GM19372 (cell line): Measurements from ENCODE around the gene GLOD5.
A peak's percentile ranks its signal among the peaks of the same experiment; 100 is the strongest.
"Not testable (repeated sequence)": the region's sequence is repeated elsewhere in the genome, so short reads cannot be mapped to it uniquely, and the experiment has no call there.

Experiments
- ATAC-seq: cut with Tn5 transposase; IDR thresholded peaks from one replicate; pipeline ENCODE4 v1.9.1; 2021; ENCODE audit warnings: mild to moderate bottlenecking, low read depth, moderate library complexity; ENCODE audit not compliant: unreplicated experiment

The GLOD5 gene

DNA sequence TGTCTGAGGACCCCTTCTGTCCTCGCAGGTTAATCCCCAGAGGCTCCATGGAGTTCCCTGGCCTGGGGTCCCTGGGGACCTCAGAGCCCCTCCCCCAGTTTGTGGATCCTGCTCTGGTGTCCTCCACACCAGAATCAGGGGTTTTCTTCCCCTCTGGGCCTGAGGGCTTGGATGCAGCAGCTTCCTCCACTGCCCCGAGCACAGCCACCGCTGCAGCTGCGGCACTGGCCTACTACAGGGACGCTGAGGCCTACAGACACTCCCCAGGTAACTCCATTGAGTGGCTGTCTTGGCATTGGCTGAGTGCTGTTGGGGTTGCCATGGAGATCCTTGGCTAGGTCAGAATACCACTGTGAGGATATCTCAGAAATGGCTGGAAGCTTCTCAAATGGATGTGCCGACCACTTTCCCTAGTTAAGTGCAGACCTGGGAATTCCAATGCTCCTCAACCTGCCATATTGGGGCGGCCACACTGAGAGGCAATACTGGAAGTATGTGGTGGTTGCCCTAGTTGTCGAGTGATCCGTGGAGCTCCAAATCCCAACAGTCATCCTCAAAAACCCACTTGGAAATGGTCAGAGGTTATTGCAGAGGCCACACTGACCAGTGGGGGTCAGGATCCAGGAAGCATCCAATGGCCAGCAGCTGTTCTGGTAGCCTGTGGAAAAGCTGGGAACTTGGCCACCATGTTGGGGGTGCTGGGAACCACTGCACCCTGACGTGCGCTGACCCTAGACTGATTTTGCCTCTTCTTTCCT, 29.7 kb downstream of the GLOD5 start:
- ATAC-seq = no peak

DNA sequence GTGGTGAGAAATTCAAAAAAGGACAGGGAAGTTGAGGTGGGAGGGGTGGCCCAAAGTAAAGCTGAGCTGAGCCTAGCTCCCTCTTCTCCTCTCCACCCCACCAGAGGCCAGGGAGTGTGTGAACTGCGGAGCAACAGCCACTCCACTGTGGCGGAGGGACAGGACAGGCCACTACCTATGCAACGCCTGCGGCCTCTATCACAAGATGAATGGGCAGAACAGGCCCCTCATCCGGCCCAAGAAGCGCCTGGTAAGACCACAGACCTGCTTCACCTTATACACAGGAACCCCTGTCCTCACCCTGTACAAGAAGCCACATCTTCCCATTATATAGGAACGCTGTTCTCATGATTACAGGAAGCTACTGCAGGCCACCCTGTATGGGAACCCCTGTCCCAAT, 30.7 kb downstream of the GLOD5 start:
- ATAC-seq = no peak

DNA sequence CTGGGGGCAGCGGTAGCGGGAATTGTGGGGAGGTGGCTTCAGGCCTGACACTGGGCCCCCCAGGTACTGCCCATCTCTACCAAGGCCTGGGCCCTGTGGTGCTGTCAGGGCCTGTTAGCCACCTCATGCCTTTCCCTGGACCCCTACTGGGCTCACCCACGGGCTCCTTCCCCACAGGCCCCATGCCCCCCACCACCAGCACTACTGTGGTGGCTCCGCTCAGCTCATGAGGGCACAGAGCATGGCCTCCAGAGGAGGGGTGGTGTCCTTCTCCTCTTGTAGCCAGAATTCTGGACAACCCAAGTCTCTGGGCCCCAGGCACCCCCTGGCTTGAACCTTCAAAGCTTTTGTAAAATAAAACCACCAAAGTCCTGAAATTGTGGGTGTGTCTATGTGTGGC, 32.4 kb downstream of the GLOD5 start:
- no peak for ATAC-seq

DNA sequence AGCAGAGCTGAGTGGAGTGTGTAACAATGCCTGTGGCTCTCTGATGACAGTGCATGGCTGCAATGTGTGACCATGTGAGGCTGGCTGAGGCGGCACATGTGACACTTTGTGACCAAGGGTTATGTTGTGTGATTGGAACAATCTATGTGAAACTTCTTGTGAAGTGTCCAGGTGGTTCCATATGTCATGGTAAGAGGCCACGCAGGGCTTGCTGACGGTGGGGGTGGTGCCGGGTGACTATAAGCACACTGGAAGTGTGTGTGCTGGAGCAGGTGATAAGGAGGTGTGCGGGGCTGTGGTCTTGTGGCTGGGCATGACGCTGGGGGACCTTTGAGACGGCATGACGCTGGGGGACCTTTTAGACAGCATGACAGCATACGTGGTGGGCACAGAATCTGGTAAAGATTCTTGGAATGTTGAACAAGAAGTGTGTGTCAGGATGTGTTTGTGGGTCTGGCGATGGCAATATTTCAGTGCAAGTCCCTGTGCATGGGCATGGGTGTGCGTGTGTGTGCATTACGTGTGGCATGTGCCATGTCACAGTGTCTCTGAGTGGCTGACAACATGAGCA, 32.9 kb downstream of the GLOD5 start:
- no peak for ATAC-seq

DNA sequence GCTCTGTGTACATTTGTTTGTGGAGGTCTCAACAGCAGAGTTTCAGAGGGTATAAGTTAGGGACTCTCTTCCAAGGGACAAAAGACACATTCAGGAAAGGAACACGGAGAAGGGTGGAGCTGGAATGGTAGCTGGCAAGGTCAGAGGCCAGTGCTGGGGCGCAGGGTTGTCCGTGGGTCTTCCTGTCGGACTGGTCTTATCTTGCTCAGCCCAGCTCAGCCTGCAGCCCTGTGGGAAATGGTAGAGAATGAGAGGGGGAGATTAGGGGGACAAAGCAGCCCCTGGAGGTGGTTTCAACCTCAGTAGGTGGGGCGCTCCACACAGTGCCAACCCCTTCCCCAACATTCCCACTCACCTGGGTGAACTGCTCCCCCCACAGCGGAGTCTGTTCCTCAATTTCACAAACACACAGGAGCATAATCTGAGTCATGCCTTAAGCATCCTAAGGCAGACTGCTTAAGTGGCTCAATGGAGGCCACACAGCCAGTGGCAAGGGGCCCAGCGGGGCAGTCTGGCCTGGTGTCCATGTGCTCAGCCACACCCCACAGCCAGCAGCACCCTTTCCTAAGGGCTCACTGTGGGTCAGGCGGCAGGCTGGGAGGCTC, 33.5 kb downstream of the GLOD5 start:
- no peak for ATAC-seq

DNA sequence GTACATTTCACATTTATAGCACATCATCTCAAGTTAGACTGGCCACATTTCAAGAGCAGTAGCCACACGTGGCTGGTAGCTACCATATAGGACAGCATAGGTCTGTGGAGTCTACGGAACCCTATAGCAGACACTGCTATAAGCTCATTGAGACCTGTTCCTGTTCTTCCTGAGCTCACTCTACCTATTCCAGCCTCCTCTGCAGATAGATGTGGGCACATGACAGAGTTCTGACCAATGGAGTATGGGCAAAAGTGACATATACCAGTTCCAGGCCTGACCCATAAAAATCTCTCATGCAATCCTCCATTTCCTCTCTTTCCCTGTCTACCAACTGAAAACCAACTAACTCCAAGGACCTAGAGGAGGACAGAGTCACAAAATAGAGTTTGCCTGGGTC, 36.8 kb downstream of the GLOD5 start:
- no peak for ATAC-seq

DNA sequence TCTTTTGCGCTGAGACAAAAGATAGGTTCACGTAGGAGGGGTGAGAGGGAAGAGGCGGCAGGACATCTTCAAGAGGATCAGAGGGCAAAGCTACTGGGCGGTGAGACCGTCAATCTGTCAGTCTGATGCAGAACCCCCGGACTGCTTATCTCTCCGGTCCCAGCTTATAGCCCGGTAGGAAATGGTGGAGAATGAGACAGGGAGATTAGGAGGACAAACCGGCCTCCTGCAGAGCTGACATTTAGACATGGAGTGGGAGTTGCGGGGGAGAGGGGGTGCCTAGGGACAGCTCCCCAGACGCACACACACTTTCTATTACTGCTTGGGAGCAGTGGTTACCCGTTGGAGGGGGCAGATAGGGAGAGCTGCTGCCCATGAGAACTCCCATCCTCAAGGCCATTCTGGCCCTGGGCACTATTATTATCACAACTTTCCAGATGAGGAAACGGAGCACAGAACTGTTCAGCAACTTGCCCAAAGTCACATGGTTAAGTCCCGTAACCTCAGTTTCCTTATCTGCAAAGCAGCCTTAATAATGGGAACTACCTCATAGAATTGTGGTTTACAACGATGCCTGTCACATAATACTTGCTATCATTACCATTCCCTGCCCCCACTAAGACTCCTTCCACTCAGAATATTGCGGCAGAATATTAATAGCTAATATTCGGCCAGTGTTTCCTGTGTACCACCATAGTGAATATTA, 39.2 kb downstream of the GLOD5 start:
- no peak for ATAC-seq

DNA sequence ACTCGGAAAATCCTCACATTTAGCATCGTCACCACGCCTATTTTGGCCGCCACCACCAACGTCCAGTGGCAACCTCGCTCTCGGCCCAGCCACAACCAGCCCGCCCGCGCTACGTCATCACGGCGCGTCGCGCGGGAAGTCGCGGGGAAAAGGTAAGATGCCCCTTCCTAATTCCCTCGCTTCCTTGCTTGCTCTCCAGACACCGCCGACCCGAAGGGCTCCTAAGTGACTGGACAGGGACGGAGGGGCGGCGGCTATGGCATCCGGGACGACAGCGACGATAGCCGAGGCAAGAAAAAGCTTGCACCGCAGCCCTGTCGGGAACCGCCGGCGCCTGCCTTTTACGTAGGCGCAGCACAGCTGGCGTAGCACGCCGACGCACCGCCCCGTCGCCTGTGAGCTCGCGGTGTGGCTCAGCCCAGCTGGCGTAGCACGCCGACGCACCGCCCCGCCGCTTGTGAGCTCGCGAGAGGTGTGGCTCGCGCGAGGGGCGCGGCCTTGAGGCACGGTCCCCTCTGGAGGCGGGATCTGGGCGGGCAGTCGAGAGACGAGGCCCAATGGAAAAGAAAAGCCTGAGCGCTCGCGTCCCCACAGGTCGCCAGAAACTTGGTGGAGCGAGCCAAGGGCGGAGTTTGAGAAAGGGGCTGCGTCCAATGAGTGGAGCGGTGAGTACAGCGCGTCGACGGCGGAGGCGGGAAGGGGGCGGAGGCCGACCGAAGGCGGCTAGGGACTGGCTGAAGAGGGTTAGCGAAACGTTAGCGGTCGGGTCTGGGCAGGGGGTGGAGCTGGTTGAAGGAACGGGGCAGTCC, 39.9 kb downstream of the GLOD5 start, which contains the start of gene HDAC6:
TSS of gene HDAC6 (plus strand) at position 788 of the 809 bp plus-strand sequence. CDS start 626 bp downstream, outside the sequence.
- ATAC-seq = peak; percentile 82

DNA sequence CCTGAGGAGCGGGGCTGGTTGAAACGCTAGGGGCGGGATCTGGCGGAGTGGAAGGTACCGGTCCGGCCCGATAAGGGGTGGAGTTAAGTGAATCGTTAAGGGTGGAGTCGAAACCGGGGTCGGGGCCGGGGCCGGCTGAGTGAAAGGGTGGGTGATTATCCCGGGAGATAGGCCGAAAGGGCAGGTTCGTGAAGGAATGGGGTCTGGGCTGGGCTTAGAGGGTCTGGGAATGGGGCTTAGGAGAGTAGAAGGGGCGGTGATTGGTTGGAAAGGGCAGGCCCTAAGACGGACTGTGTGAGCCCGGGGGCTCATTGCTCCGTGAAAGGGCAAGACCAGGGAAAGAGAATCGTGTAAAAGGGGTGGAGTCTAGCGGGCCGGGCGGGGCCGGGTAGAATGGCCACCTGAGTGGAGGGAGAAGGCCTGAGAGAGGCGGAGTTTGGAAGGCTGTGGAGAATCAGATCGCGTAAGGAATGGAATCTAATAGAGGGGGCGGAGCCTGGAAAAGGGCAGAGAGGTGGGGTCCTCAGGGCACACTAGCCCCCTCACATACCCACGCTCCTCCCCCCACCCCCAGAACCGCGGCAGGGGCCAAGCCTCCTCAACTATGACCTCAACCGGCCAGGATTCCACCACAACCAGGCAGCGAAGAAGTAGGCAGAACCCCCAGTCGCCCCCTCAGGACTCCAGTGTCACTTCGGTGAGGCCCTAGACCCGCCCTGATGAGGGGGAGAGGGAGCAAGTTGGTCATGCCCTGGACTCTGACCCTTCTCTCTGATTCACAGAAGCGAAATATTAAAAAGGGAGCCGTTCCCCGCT, 40.8 kb downstream of the GLOD5 start:
- peak; percentile 37 for ATAC-seq

DNA sequence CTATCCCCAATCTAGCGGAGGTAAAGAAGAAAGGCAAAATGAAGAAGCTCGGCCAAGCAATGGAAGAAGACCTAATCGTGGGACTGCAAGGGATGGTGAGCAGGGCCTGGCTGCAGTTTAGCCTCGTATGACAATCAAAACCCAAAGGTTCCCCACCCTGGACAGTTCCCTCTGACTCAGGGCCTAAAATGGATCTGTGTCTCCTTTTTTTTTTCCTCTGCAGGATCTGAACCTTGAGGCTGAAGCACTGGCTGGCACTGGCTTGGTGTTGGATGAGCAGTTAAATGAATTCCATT, 41.3 kb downstream of the GLOD5 start:
- no peak for ATAC-seq

DNA sequence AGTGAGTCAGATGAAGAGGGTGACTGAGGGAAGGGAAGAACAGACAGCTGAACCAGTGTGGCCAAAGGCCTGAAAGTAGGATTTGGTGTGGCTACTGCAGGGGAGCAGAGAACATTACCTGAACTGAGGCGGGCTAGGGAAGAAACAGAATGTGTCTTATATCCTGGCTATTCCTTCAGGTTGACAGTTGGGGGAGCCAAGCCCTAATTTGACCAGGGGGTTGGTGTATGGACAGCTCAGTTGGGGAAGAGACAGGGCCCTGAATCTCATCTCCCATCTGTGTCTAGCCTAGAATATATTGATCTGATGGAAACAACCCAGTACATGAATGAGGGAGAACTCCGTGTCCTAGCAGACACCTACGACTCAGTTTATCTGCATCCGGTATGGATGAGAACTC, 44.5 kb downstream of the GLOD5 start:
- ATAC-seq = no peak

DNA sequence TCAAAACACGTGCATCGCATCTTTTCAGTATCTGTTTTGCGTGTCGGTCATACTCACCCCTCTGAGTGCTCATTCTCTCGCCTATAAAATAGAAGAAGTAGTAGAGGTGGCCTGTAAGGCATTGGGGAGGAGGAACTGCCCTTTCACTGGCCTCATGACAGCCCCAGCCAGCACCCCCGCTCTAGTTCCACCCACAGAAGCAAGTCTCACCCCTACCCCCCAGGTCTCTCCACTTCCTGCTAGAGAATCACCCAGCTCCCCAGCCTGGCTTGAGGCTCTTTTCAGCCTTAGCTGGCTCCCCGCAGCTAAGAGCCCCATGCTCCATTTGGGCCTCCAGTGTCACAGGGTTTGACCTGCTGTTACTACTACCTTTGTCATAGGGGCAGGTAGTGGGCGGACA, 52.1 kb downstream of the GLOD5 start:
- no peak for ATAC-seq

DNA sequence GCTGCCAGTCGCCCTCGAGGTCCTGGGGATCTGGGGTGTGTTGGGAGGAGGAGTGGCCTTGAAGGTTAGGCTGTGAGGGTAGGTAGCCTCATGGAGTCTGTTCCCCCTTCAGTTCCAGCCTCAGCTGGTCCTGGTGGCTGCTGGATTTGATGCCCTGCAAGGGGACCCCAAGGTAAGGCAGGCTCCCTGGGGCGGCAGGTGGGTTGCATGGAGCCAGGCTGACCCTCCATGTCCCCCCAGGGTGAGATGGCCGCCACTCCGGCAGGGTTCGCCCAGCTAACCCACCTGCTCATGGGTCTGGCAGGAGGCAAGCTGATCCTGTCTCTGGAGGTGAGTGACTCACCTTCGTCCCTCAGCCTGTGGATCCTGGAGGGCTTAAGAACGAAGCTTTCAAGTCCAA, 53.2 kb downstream of the GLOD5 start:
- ATAC-seq = no peak

DNA sequence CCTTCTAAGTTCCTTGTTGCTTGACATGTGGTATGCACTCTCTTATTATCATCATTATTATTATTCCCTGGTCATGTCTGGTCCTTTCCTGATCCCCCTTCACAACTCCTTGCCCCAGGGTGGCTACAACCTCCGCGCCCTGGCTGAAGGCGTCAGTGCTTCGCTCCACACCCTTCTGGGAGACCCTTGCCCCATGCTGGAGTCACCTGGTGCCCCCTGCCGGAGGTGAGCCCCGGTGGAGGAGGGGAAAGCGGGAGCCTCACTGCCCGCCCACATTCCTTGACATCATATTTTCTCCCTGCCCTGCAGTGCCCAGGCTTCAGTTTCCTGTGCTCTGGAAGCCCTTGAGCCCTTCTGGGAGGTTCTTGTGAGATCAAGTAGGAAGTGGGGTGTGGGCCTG, 53.7 kb downstream of the GLOD5 start:
- no peak for ATAC-seq

DNA sequence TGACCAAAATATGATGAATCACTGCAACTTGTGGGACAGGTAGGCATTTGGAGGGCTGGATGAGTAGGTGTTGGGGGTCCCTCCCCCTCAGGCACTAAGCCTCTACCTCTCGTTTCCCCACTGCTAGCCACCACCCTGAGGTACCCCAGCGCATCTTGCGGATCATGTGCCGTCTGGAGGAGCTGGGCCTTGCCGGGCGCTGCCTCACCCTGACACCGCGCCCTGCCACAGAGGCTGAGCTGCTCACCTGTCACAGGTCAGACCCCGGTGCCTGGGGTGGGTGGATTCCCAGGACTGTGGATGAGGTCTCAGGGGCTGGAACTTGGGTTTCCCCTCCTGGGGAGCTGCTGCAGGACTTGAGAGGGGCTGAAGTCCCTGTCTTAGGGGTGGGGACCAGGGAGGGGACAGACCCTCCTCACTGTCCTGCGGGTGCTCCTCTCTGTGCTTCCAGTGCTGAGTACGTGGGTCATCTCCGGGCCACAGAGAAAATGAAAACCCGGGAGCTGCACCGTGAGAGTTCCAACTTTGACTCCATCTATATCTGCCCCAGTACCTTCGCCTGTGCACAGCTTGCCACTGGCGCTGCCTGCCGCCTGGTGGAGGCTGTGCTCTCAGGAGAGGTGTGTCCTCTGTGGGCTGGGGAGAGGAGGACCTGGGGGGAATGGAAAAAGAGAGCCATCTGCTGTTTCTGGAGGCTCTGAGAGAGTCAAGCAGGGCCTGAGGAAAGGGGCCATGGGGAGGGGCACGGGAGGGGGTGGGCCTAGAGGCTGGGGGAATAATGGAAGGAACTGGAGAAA, 54.7 kb downstream of the GLOD5 start:
- no peak for ATAC-seq

DNA sequence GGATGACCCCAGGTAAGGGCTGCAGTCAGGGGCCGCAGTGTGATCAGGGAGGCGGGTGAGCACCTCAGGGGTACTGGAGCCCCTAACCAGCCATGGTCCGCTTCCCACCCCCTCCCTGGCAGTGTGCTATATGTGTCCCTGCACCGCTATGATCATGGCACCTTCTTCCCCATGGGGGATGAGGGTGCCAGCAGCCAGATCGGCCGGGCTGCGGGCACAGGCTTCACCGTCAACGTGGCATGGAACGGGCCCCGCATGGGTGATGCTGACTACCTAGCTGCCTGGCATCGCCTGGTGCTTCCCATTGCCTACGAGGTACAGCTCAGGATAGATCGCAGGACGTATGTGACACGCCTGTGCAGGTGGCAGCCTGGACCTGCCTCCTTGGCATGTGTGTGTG, 56.6 kb downstream of the GLOD5 start:
- ATAC-seq = no peak

DNA sequence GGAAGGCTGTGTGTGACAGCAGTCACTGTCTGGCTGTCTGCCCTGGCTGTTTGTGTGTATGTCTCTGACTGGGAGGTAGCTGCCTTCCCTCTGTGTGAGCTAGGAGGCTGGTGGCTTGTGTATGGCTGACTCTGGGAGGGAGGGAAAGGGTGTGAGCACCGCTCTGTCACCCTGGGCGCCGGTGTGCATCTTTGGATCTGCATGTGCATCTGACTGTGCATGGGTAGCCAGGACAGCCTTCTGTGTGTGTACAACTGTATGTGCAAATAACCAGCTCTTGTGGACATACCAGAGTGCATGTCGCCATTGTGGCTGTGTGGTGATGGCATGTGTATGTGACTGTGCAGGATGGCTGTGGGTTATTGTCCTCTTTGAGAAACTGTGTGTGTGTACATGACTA, 57.3 kb downstream of the GLOD5 start:
- ATAC-seq = no peak

DNA sequence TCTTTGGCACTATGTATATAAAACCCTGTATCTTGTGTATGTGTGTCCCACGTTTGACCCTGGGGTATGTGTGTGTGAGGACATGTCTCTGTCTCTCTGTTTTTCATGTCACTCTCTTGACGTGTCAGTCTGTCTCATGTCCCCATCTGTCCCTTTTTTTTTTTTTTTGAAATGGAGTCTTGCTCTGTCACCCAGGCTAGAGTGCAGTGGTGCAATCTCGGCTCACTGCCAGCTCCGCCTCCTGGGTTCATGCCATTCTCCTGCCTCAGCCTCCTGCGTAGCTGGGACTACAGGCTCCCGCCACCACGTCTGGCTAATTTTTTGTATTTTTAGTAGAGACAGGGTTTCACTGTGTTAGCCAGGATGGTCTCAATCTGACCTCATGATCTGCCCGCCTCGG, 57.8 kb downstream of the GLOD5 start:
- not testable (repeated sequence) for ATAC-seq

DNA sequence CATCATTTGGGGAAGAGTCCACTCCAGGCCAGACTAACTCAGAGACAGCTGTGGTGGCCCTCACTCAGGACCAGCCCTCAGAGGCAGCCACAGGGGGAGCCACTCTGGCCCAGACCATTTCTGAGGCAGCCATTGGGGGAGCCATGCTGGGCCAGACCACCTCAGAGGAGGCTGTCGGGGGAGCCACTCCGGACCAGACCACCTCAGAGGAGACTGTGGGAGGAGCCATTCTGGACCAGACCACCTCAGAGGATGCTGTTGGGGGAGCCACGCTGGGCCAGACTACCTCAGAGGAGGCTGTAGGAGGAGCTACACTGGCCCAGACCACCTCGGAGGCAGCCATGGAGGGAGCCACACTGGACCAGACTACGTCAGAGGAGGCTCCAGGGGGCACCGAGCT, 61.5 kb downstream of the GLOD5 start:
- ATAC-seq = no peak
